Loucy (cell line): ENCODE measurements around the gene IGF2R.

ENCODE experiments used
- EZH2phosphoT487 ChIP-seq: fragments of 200-600 bp; IDR thresholded peaks from 2 replicates; pipeline ENCODE4 v1.6.1; 2018; ENCODE audit warnings: antibody characterized with exemption, mild to moderate bottlenecking, moderate library complexity, borderline replicate concordance
- TF ChIP-seq, protein P1 (sequence below): fragments of 200-600 bp; sonication (generic); conservative IDR thresholded peaks from 2 replicates; pipeline ENCODE4 v1.5.1; 2014; ENCODE audit warnings: mild to moderate bottlenecking, antibody characterized with exemption, low read length

- TF ChIP-seq, protein P1, sequence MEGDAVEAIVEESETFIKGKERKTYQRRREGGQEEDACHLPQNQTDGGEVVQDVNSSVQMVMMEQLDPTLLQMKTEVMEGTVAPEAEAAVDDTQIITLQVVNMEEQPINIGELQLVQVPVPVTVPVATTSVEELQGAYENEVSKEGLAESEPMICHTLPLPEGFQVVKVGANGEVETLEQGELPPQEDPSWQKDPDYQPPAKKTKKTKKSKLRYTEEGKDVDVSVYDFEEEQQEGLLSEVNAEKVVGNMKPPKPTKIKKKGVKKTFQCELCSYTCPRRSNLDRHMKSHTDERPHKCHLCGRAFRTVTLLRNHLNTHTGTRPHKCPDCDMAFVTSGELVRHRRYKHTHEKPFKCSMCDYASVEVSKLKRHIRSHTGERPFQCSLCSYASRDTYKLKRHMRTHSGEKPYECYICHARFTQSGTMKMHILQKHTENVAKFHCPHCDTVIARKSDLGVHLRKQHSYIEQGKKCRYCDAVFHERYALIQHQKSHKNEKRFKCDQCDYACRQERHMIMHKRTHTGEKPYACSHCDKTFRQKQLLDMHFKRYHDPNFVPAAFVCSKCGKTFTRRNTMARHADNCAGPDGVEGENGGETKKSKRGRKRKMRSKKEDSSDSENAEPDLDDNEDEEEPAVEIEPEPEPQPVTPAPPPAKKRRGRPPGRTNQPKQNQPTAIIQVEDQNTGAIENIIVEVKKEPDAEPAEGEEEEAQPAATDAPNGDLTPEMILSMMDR: no peak
- no peak for TF ChIP-seq EZH2phosphoT487
Measured at GRCh38 chr6:159961528-159961927, 7.4 kb upstream of the IGF2R start.
